ENCODE measurements around the gene NFS1.

The NFS1 gene

DNA sequence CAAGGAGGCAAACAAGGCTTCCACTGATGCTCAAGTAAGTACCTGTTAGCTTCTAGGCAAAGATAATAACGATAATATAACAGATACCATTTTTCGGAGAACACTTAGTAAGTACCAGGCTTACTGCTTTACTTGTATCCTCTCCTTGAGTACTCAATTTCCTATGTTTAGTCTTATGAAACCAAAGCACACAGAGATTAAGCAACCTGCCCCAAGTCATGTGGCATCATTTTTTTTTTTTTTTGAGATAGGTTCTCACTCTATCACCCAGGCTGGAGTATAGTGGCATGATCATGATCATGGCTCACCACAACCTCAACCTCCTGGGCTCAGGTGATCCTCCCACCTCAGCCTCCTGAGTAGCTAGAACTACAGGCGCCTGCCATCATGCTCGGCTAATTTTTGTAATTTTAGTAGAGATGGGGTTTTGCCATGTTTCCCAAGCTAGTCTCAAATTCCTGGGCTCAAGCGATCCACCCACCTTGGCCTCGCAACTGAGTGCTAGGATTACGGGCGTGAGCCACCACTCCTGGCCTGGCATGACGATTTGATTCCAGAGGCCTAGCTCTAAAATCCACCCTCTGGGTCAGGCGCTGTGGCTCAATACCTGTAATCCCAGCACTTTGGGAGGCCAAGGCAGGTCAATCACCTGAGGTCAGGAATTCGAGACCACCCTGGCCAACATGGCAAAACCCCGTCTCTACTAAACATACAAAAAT lies 69.6 kb downstream of the NFS1 start:
- no peak overlapping the region for H2AFZ ChIP-seq (ENCODE audit: low read depth)
- no peaks in the 10 kb centered on the region; the same call in 1 of the 2 replicates for H3K36me3 ChIP-seq (ENCODE audit: insufficient read depth)
- H3K27ac ChIP-seq = no peak overlapping the region
- no peak overlapping the region for H3K9ac ChIP-seq
- H3K4me1 ChIP-seq (ENCODE audit: low read depth, poor library complexity, severe bottlenecking) = no peaks in the 10 kb centered on the region
- TF ChIP-seq, protein P1, sequence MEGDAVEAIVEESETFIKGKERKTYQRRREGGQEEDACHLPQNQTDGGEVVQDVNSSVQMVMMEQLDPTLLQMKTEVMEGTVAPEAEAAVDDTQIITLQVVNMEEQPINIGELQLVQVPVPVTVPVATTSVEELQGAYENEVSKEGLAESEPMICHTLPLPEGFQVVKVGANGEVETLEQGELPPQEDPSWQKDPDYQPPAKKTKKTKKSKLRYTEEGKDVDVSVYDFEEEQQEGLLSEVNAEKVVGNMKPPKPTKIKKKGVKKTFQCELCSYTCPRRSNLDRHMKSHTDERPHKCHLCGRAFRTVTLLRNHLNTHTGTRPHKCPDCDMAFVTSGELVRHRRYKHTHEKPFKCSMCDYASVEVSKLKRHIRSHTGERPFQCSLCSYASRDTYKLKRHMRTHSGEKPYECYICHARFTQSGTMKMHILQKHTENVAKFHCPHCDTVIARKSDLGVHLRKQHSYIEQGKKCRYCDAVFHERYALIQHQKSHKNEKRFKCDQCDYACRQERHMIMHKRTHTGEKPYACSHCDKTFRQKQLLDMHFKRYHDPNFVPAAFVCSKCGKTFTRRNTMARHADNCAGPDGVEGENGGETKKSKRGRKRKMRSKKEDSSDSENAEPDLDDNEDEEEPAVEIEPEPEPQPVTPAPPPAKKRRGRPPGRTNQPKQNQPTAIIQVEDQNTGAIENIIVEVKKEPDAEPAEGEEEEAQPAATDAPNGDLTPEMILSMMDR (conservative IDR thresholded peaks at IDR 0.05; ENCODE audit: low read depth, low read length) = no peak
- no peaks in the 10 kb centered on the region for H3K79me2 ChIP-seq (ENCODE audit: insufficient read depth, low read depth)
- no peaks in the 10 kb centered on the region for H4K20me1 ChIP-seq (ENCODE audit: insufficient read depth)
- H3K27me3 ChIP-seq (ENCODE audit: insufficient read depth, low read depth) = no peaks in the 10 kb centered on the region
- H3K4me3 ChIP-seq (IDR thresholded peaks at IDR 0.05; ENCODE audit: insufficient read depth, low read depth, low read length) = no peak overlapping the region
- no peak overlapping the region for H3K4me2 ChIP-seq

DNA sequence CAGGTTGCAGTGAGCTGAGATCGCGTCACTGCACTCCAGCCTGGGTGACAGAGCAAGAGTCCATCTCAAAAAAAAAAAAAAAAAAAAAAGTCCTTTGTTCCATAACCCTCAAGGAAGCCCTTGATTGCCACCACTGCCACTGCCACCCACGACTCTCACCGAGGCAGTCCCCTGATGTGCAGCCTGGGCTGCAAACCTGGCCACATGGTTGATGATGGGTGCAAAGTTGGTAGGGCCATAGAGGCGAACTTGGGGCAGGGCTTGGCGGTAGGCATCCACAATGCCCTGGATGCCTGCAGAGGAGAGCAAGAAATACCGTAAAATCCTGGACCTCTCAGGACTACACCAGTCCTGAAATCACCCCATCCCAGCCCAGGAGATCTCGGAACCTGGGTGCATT lies 72.0 kb downstream of the NFS1 start:
- Histone ChIP-seq H3K36me3 (ENCODE audit: insufficient read depth) (no peaks in the 10 kb centered on the region; the same call in 1 of the 2 replicates), H3K9ac (no peak overlapping the region), H3K27ac (no peak overlapping the region), H4K20me1 (ENCODE audit: insufficient read depth) (no peaks in the 10 kb centered on the region), H3K4me2 (no peak overlapping the region), H2AFZ (ENCODE audit: low read depth) (no peak overlapping the region), H3K79me2 (ENCODE audit: insufficient read depth, low read depth) (no peaks in the 10 kb centered on the region), H3K27me3 (ENCODE audit: insufficient read depth, low read depth) (no peaks in the 10 kb centered on the region), H3K4me3 (IDR thresholded peaks at IDR 0.05; ENCODE audit: insufficient read depth, low read depth, low read length) (no peak overlapping the region), H3K4me1 (ENCODE audit: low read depth, poor library complexity, severe bottlenecking) (no peaks in the 10 kb centered on the region)
- TF ChIP-seq, protein P1 (conservative IDR thresholded peaks at IDR 0.05; ENCODE audit: low read depth, low read length) = no peak

DNA sequence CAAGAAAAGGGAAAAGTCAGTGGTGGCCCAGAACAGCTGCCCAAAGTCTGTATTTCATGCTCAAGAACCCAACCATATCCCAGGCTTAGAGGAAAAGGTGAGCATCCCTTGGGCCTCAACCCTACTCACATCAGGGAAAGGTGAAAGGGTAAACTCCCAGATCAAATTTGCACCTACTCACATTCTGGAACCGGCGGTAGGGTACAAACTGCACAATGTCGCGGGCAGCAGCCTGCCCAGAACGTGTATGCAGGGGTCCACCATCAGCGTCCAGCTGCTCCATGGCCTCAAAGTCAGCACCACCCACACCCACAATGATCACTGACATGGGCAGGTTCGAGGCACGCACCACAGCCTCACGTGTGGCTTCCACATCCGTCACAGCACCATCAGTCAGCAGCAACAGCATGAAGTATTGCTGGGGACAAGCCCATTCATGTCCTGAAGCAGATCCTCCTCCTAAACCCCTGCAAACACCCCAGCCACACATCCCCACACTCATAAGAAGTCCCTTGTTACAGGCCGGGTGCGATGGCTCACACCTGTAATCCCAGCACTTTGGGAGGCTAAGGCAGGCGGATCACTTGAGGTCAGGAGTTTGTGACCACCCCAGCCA lies 72.7 kb downstream of the NFS1 start:
- Histone ChIP-seq H3K27me3 (ENCODE audit: insufficient read depth, low read depth) (no peaks in the 10 kb centered on the region), H3K4me2 (no peak overlapping the region), H3K36me3 (ENCODE audit: insufficient read depth) (no peaks in the 10 kb centered on the region; the same call in 1 of the 2 replicates), H3K79me2 (ENCODE audit: insufficient read depth, low read depth) (no peaks in the 10 kb centered on the region), H3K4me3 (IDR thresholded peaks at IDR 0.05; ENCODE audit: insufficient read depth, low read depth, low read length) (no peak overlapping the region), H3K27ac (no peak overlapping the region), H3K9ac (no peak overlapping the region), H2AFZ (ENCODE audit: low read depth) (no peak overlapping the region), H4K20me1 (ENCODE audit: insufficient read depth) (no peaks in the 10 kb centered on the region), H3K4me1 (ENCODE audit: low read depth, poor library complexity, severe bottlenecking) (no peaks in the 10 kb centered on the region)
- TF ChIP-seq, protein P1 (conservative IDR thresholded peaks at IDR 0.05; ENCODE audit: low read depth, low read length) = no peak

DNA sequence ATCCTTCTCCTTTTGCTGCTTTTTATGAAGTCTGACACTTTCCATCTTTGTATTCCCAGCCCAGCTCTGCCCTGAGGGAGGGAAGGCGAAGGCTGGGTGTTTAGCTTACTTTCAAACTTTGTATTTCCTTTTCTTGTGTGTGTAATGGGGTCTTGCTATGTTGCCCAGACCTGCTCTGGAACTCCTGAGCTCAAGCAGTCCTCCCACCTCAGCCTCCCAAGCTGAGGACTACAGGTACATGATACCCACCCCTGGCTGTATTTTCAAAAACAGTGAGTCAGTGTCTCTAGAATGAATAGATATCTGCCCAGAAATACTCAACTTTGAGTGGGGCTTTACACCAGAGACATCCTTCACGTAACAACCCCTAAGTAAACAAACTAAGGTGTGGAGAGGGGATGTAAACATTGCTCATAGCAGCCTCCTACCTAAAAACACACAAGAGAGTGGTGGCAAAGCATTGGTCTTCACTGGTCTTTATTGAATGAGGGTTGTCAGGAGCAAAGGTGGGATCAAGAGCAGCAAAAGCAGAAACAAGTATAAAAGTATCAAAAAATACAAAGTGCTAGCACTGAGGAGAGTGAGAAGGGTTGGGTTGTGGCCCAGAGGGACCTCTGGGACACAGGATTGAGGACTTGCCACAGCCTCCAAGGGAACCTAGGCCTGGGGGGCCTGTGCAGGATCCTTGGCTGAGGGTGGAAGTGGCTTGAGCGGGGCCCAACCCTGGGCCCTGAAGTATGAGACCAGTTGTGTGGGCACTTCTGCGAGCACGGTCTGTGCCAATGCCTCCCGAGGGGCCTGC lies 73.4 kb downstream of the NFS1 start:
- no peak overlapping the region for H3K4me2 ChIP-seq
- no peak overlapping the region for H3K27ac ChIP-seq
- no peaks in the 10 kb centered on the region for H3K4me1 ChIP-seq (ENCODE audit: low read depth, poor library complexity, severe bottlenecking)
- H3K36me3 ChIP-seq (ENCODE audit: insufficient read depth) = no peaks in the 10 kb centered on the region; the same call in 1 of the 2 replicates
- no peaks in the 10 kb centered on the region for H4K20me1 ChIP-seq (ENCODE audit: insufficient read depth)
- TF ChIP-seq, protein P1 (conservative IDR thresholded peaks at IDR 0.05; ENCODE audit: low read depth, low read length) = no peak
- H3K9ac ChIP-seq = no peak overlapping the region
- H2AFZ ChIP-seq (ENCODE audit: low read depth) = no peak overlapping the region
- no peaks in the 10 kb centered on the region for H3K79me2 ChIP-seq (ENCODE audit: insufficient read depth, low read depth)
- H3K4me3 ChIP-seq (IDR thresholded peaks at IDR 0.05; ENCODE audit: insufficient read depth, low read depth, low read length) = no peak overlapping the region
- H3K27me3 ChIP-seq (ENCODE audit: insufficient read depth, low read depth) = no peaks in the 10 kb centered on the region

Measured in KMS-11 (cell line).